K562 (cell line): ENCODE results near the gene LANCL1.

Source experiments
- ARNT ChIP-seq, 2 experiments: fragments of 450-650 bp; IDR thresholded peaks; 2 replicates each; pipeline ENCODE4 v1.6.1; 2016; ENCODE audit warnings: mild to moderate bottlenecking in 1 of 2
- C11orf30 ChIP-seq: fragments of 450-650 bp; IDR thresholded peaks from 2 replicates; pipeline ENCODE4 v1.6.1; 2016; ENCODE audit warnings: low read depth, mild to moderate bottlenecking
- ELF1 ChIP-seq: fragments of 200-800 bp; sonication (Bioruptor generic); IDR thresholded peaks from 2 replicates; pipeline ENCODE4 v1.6.1; 2016; ENCODE audit warnings: missing genetic modification characterization, missing compliant biosample characterization
- MAX ChIP-seq: sonication (generic); formaldehyde crosslinking; IDR thresholded peaks from 2 replicates; pipeline ENCODE4 v1.9.0; 2022; ENCODE audit warnings: mild to moderate bottlenecking, missing genetic modification reagents
- ZNF3 ChIP-seq: fragments of 250-450 bp; sonication (Bioruptor Pico); IDR thresholded peaks from 2 replicates; pipeline ENCODE4 v1.5.0; 2021; ENCODE audit warnings: mild to moderate bottlenecking, moderate library complexity

DNA sequence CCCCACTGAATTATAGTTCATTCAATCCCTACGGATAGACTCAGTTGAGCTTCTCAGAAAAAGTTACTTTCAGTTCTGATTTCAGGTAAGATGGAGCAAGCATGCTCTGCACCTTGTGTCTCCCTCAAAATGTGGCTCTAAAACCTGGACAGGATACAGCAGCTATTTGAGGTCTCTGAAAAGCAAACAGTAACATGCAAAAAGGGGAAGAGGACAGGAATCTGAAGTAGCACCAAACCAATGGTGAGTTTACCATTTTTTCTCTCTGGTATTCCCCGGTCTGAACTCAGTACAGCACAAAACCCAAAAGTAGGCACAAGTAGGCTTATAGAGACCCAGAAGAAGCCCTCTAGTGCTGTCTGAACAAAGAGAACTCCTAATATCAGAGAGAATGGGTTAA is 34.1 kb downstream of the LANCL1 start:
- no peak for TF ChIP-seq MAX
- TF ChIP-seq ZNF3 (CRISPR knock-in tag) = no peak
- TF ChIP-seq ARNT (IDR thresholded peaks at IDR 0.05) = no peak
- no peak for TF ChIP-seq C11orf30
- TF ChIP-seq ELF1 (tag) = no peak
